H1 (cell line): Measurements from ENCODE around the gene LSM7. TPM values are rescaled to one million over a fixed set of nuclear protein-coding genes. Genes with fewer than 3 reads are reported as not detected.

Experiments
- MAFK ChIP-seq: IDR thresholded peaks from 2 replicates; pipeline ENCODE4 v1.6.1; 2012; ENCODE audit warnings: low read depth, mild to moderate bottlenecking, improper control_type of control experiment, low read length
- YY1 ChIP-seq: IDR thresholded peaks from 2 replicates; pipeline ENCODE4 v1.6.1; 2011; ENCODE audit warnings: low read depth, mild to moderate bottlenecking, low read length
- polyA plus RNA-seq, 7 experiments: library from polyadenylated mRNA; depleted of rRNA in 3 of 7; stranded (reverse) in 5 of 7; unstranded in 2 of 7; fragments of >200 nt in 5 of 7; fragments of 200-250 nt in 2 of 7; gene quantifications; 1 replicate in 5 of 7; 2 replicates in 1 of 7; 4 replicates in 1 of 7; pipeline versions ENCODE4 v1.2.1 to v1.2.3, GENCODE V29; 2011 to 2013; ENCODE audit warnings: missing spikeins in 2 of 7, mixed read lengths in 2 of 7
- total RNA-seq: library from RNA; stranded (reverse); fragmentation: NEBNext Ultra II Directional; extraction: Animal tissue kit (Norgen Biotek cat#: 25700); gene quantifications from 2 replicates; pipeline ENCODE4 v1.2.1, GENCODE V29; 2021
- TF ChIP-seq, protein P1 (sequence below): fragments of 300-600 bp; sonication (generic); IDR thresholded peaks from 2 replicates; pipeline ENCODE4 v1.7.1; 2012; ENCODE audit warnings: low read length, moderate library complexity, mild to moderate bottlenecking, inconsistent platforms; ENCODE audit not compliant: insufficient replicate concordance

The LSM7 gene
- total and polyA plus RNA-seq, 2 of the 8 experiments (the other 6 are each of a cell fraction or from before 2014, with no cell fraction given) = 228 to 1,335 TPM

DNA sequence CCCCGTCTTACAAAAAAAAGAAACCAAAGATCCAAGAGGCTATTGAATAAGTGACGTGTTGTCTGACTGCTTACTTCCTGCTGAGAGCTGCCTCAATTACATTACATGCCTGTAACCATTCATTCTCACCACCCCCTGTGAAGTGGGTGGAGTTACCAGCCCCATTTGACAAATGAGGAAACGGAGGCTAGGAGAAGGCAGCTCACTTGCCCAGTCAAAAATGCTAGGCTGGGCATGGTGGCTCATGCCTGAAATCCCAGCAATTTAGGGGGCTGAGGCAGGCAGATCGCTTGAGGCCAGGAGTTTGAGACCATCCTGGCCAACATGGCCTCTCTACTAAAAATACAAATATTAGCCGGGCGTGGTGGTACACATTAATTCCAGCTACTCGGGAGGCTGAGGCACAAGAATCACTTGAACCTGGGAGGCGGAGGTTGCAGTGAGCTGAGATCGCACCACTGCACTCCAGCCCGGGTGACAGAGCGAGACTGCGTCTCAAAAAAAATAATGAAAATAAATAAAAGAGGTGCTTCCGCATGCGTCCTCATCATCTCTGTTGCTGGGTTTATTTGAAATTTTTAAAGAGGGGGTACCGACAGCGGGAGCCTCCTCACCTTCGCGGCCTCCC is 499 bp downstream of the LSM7 start (continued):
- TF ChIP-seq, protein P1, sequence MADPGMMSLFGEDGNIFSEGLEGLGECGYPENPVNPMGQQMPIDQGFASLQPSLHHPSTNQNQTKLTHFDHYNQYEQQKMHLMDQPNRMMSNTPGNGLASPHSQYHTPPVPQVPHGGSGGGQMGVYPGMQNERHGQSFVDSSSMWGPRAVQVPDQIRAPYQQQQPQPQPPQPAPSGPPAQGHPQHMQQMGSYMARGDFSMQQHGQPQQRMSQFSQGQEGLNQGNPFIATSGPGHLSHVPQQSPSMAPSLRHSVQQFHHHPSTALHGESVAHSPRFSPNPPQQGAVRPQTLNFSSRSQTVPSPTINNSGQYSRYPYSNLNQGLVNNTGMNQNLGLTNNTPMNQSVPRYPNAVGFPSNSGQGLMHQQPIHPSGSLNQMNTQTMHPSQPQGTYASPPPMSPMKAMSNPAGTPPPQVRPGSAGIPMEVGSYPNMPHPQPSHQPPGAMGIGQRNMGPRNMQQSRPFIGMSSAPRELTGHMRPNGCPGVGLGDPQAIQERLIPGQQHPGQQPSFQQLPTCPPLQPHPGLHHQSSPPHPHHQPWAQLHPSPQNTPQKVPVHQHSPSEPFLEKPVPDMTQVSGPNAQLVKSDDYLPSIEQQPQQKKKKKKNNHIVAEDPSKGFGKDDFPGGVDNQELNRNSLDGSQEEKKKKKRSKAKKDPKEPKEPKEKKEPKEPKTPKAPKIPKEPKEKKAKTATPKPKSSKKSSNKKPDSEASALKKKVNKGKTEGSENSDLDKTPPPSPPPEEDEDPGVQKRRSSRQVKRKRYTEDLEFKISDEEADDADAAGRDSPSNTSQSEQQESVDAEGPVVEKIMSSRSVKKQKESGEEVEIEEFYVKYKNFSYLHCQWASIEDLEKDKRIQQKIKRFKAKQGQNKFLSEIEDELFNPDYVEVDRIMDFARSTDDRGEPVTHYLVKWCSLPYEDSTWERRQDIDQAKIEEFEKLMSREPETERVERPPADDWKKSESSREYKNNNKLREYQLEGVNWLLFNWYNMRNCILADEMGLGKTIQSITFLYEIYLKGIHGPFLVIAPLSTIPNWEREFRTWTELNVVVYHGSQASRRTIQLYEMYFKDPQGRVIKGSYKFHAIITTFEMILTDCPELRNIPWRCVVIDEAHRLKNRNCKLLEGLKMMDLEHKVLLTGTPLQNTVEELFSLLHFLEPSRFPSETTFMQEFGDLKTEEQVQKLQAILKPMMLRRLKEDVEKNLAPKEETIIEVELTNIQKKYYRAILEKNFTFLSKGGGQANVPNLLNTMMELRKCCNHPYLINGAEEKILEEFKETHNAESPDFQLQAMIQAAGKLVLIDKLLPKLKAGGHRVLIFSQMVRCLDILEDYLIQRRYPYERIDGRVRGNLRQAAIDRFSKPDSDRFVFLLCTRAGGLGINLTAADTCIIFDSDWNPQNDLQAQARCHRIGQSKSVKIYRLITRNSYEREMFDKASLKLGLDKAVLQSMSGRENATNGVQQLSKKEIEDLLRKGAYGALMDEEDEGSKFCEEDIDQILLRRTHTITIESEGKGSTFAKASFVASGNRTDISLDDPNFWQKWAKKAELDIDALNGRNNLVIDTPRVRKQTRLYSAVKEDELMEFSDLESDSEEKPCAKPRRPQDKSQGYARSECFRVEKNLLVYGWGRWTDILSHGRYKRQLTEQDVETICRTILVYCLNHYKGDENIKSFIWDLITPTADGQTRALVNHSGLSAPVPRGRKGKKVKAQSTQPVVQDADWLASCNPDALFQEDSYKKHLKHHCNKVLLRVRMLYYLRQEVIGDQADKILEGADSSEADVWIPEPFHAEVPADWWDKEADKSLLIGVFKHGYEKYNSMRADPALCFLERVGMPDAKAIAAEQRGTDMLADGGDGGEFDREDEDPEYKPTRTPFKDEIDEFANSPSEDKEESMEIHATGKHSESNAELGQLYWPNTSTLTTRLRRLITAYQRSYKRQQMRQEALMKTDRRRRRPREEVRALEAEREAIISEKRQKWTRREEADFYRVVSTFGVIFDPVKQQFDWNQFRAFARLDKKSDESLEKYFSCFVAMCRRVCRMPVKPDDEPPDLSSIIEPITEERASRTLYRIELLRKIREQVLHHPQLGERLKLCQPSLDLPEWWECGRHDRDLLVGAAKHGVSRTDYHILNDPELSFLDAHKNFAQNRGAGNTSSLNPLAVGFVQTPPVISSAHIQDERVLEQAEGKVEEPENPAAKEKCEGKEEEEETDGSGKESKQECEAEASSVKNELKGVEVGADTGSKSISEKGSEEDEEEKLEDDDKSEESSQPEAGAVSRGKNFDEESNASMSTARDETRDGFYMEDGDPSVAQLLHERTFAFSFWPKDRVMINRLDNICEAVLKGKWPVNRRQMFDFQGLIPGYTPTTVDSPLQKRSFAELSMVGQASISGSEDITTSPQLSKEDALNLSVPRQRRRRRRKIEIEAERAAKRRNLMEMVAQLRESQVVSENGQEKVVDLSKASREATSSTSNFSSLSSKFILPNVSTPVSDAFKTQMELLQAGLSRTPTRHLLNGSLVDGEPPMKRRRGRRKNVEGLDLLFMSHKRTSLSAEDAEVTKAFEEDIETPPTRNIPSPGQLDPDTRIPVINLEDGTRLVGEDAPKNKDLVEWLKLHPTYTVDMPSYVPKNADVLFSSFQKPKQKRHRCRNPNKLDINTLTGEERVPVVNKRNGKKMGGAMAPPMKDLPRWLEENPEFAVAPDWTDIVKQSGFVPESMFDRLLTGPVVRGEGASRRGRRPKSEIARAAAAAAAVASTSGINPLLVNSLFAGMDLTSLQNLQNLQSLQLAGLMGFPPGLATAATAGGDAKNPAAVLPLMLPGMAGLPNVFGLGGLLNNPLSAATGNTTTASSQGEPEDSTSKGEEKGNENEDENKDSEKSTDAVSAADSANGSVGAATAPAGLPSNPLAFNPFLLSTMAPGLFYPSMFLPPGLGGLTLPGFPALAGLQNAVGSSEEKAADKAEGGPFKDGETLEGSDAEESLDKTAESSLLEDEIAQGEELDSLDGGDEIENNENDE = no peak
- no peak for TF ChIP-seq MAFK
- TF ChIP-seq YY1 = 0 out of 2 replicates have a peak, but pooled peaks have one; percentile 10
